VCaP (cell line): ENCODE data around the gene PPP1R12B.
A peak's percentile ranks its signal among the peaks of the same experiment; 100 is the strongest.

Experiments
- H3K27ac ChIP-seq: fragments of 450-650 bp; 2 replicates; pipeline ENCODE4 v1.5.1; 2017
- TF ChIP-seq, protein P1 (sequence below): fragments of 450-650 bp; conservative IDR thresholded peaks from 2 replicates; pipeline ENCODE4 v1.5.1; 2017; ENCODE audit warnings: mild to moderate bottlenecking, moderate library complexity

Gene PPP1R12B

DNA sequence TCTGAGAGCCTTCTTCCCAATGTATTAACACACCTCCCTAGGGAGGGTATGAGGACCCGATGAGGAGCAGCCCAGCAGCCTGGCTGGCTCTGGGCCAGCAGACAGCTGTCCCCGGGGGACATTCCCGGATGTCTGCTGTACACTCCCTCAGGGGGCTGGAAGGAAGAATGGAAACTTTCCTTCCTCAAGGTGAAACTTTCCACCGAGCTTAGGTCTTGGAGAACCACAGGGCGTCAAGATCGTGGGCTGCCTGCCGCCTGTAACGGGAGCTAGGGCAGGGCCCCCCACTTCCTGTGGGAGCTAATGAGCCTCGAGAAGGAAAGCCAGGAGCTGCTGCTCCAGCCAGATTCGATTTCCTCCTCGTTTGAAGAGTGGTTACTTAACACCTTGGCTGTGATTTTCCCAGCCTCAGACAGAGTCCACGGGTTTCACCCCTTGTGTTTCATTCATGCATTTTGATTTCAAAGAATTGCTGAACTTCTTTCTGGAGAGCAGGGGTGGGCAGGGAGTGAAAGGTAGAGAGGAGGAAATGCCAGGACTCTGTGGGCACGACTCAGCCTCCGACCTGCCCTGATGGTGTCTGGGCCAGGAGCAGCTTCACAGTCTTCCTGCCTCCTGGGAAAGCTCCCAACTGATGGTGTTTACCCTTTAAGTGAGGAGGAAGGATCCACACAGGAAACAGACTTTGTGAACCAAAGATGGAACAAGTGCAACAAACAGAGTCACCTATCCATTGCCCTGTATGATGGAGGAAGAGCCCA, 36.4 kb upstream of the PPP1R12B start:
- H3K27ac ChIP-seq, result no peak overlapping the region
- TF ChIP-seq, protein P1, sequence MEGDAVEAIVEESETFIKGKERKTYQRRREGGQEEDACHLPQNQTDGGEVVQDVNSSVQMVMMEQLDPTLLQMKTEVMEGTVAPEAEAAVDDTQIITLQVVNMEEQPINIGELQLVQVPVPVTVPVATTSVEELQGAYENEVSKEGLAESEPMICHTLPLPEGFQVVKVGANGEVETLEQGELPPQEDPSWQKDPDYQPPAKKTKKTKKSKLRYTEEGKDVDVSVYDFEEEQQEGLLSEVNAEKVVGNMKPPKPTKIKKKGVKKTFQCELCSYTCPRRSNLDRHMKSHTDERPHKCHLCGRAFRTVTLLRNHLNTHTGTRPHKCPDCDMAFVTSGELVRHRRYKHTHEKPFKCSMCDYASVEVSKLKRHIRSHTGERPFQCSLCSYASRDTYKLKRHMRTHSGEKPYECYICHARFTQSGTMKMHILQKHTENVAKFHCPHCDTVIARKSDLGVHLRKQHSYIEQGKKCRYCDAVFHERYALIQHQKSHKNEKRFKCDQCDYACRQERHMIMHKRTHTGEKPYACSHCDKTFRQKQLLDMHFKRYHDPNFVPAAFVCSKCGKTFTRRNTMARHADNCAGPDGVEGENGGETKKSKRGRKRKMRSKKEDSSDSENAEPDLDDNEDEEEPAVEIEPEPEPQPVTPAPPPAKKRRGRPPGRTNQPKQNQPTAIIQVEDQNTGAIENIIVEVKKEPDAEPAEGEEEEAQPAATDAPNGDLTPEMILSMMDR, result no peak

DNA sequence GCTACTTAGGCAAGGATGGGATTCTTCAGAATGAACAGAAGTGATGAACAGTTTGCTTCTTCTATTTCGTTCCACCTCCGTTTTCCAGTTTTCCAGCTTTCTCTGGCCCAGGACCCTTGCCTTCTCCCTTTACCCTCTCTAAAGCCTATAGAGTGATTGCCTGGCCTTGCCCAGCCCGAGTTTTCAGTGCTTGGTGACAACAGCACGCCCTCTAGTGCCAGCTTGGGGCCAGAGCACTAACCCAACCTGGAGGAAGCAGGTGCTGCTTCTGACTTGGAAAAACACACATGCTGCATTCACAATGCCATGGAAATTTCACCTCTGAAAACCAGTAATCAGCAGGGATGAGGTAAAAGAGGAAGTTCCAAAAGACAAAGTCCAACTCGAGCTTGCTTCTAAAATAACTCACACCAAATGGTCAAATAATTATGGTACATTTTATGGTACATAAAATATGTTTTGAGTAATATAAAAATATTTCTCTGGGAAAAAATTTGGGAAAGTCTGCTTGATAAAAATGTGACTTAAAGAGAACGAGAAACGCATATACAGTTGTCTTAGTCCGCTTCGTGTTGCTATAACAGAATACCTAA, 32.8 kb upstream of the PPP1R12B start:
- no peak overlapping the region for H3K27ac ChIP-seq
- TF ChIP-seq, protein P1, result peak; percentile 96

GRCh38 chr1:202316186-202316585, 32.3 kb upstream of the PPP1R12B start:
- TF ChIP-seq, protein P1, result no peak
- H3K27ac ChIP-seq, result no peak overlapping the region

DNA sequence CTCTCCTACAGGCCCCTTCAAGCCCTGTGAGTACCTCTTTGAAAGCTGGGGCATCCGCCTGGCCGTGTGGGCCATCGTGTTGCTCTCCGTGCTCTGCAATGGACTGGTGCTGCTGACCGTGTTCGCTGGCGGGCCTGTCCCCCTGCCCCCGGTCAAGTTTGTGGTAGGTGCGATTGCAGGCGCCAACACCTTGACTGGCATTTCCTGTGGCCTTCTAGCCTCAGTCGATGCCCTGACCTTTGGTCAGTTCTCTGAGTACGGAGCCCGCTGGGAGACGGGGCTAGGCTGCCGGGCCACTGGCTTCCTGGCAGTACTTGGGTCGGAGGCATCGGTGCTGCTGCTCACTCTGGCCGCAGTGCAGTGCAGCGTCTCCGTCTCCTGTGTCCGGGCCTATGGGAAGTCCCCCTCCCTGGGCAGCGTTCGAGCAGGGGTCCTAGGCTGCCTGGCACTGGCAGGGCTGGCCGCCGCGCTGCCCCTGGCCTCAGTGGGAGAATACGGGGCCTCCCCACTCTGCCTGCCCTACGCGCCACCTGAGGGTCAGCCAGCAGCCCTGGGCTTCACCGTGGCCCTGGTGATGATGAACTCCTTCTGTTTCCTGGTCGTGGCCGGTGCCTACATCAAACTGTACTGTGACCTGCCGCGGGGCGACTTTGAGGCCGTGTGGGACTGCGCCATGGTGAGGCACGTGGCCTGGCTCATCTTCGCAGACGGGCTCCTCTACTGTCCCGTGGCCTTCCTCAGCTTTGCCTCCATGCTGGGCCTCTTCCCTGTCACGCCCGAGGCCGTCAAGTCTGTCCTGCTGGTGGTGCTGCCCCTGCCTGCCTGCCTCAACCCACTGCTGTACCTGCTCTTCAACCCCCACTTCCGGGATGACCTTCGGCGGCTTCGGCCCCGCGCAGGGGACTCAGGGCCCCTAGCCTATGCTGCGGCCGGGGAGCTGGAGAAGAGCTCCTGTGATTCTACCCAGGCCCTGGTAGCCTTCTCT, 30.3 kb upstream of the PPP1R12B start:
- TF ChIP-seq, protein P1, result no peak

GRCh38 chr1:202319381-202320080, 29.0 kb upstream of the PPP1R12B start:
- H3K27ac ChIP-seq, result no peak overlapping the region
- TF ChIP-seq, protein P1, result no peak

More for the DNA sequence above, 30.3 kb upstream of the PPP1R12B start:
- H3K27ac ChIP-seq, result no peak overlapping the region

DNA sequence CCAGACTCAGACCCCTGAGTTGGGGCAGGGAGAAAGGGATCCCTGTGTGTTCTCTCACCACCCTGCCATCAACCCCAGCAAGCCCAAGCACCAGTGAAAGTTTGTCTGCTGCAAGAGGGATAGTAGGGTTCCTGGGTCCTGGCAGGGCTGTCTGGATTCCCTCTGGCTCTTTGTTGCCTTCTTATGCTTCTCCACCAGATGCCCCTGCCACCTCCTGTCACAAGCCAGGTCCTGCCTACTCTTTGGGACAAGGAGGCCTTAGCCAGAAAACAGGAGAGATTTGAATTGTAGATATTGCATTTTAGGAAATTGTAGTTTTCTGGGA, 28.5 kb upstream of the PPP1R12B start:
- no peak overlapping the region for H3K27ac ChIP-seq
- TF ChIP-seq, protein P1, result no peak

DNA sequence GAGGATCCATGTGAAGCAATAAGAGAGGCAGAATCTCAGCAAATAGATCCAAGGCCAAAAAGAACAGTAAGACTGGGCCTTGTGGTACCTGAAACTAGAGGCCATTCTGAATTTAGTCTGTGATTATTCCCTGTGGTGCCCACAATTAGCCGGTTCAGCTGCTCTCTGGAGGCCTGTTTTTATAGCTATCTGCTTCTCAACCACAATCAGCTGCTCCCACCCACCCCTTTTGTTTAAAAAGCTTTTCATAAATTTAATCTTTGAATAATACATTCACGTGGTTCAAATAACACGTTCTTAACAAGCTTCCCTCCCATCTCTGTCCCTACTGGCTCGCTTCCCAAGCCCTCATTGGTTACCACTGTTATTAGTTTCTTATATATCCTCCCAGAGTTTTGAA, 24.8 kb upstream of the PPP1R12B start:
- no peak overlapping the region for H3K27ac ChIP-seq
- TF ChIP-seq, protein P1, result no peak
